ENCODE measurements around the gene DLG2. TPM values are rescaled to one million over a fixed set of nuclear protein-coding genes. Genes with fewer than 3 reads are reported as not detected.

Gene DLG2
- total and polyA plus RNA-seq, 9 of the 15 experiments (the other 6 are each of a cell fraction or from before 2014, with no cell fraction given) = 0.52 to 1.6 (median 0.95) TPM

DNA sequence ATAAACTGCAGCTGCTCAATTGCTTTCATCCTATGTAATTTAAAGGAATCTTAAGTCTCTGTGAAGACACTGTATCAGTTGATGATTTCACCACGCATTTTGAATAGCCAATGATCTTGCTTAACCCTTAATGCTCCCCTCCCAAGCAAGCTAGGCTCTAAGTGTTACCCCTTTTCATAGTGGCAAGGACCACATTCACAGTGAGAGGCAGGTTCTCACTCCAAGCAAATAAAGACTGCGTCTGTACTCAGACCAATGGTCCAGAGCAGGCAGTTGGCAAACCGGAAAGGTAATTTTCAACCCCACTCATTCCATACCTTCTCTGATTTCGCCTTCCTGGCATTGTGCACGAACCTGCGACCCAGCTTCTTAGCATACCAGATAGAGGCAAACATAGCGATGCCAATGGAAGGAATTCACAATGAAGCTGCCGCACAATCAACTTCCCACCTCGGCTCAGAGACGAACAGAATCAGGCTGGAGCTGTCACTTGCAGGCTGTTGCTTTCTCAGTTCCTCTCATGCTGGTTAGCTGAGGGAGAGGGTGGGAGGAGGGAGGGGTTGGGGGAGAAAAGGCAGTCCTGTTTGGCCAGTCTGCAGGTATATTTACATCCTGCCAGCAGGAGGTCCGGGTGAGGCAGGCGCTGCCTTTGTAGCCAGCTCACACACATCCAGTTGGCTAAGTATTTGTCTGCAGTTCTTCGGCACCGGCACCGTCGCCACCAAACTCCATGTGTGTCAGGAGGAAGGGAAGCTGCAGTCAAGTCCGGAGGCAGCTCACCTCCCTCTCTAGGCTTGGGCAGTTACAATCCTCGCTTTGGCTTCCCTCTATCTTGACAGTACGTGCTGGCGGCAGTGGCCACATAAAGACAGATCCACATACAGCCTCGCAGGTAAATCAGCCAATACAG is 1189.8 kb downstream of the DLG2 start:
- H3K9me3 ChIP-seq (replicated peaks; ENCODE audit: control insufficient read depth, insufficient read depth, low read depth, low read length) = no peaks in the 10 kb centered on the region
- no peak for DNase-seq (ENCODE audit: extremely low read depth in 1 of 4, low spot score in 3 of 4)
- BruUV-seq (replicated peaks) = no TSS peak
- intact Hi-C loops (cut with micrococcal nuclease) (no loop called here), in situ Hi-C loops (cut with MboI) (no loop called here)
- H3K4me2 ChIP-seq (ENCODE audit: insufficient read depth, low read length) = no peak overlapping the region
- H3K4me3 ChIP-seq = no peak overlapping the region
- no peaks in the 10 kb centered on the region for H3K27me3 ChIP-seq (ENCODE audit: control insufficient read depth in 2 of 2, insufficient read depth in 2 of 2, low read length in 2 of 2)
- H3K27ac ChIP-seq (ENCODE audit: extremely low read depth, low read depth, low read length) = no peak overlapping the region
- no peak for ATAC-seq
- POLR2A ChIA-PET = no interaction called here
- H3K36me3 ChIP-seq (ENCODE audit: control insufficient read depth, insufficient read depth, low read length) = no peaks in the 10 kb centered on the region
- no peak overlapping the region for H2AFZ ChIP-seq (ENCODE audit: low read depth, low read length)
- no peak overlapping the region for H3K9ac ChIP-seq (ENCODE audit: insufficient read depth in 1 of 2, low read depth in 2 of 2, low read length in 2 of 2)
- no peaks in the 10 kb centered on the region for H4K20me1 ChIP-seq (replicated peaks; ENCODE audit: control insufficient read depth, insufficient read depth, low read length)
- H3K9me1 ChIP-seq (ENCODE audit: control insufficient read depth, insufficient read depth, low read length) = no peaks in the 10 kb centered on the region
- no peaks in the 10 kb centered on the region for H3K4me1 ChIP-seq (replicated peaks in 1 of 2; ENCODE audit: control insufficient read depth in 2 of 2, insufficient read depth in 2 of 2, low read length in 2 of 2)
- no peak for FAIRE-seq
- H3K79me2 ChIP-seq (ENCODE audit: control insufficient read depth, insufficient read depth, low read length) = no peaks in the 10 kb centered on the region
- CTCF ChIA-PET (ENCODE audit: low intra/inter-chr PET ratio) = no interaction called here
- under 1% methylated on average over 21 of the region's 21 CpGs for WGBS (ENCODE audit: insufficient coverage, low coverage, missing lambda C conversion rate)
- TF ChIP-seq, protein P1, sequence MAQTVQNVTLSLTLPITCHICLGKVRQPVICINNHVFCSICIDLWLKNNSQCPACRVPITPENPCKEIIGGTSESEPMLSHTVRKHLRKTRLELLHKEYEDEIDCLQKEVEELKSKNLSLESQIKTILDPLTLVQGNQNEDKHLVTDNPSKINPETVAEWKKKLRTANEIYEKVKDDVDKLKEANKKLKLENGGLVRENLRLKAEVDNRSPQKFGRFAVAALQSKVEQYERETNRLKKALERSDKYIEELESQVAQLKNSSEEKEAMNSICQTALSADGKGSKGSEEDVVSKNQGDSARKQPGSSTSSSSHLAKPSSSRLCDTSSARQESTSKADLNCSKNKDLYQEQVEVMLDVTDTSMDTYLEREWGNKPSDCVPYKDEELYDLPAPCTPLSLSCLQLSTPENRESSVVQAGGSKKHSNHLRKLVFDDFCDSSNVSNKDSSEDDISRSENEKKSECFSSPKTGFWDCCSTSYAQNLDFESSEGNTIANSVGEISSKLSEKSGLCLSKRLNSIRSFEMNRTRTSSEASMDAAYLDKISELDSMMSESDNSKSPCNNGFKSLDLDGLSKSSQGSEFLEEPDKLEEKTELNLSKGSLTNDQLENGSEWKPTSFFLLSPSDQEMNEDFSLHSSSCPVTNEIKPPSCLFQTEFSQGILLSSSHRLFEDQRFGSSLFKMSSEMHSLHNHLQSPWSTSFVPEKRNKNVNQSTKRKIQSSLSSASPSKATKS (CRISPR knock-in tag; IDR thresholded peaks at IDR 0.05) = no peak
- TF ChIP-seq, protein P2, sequence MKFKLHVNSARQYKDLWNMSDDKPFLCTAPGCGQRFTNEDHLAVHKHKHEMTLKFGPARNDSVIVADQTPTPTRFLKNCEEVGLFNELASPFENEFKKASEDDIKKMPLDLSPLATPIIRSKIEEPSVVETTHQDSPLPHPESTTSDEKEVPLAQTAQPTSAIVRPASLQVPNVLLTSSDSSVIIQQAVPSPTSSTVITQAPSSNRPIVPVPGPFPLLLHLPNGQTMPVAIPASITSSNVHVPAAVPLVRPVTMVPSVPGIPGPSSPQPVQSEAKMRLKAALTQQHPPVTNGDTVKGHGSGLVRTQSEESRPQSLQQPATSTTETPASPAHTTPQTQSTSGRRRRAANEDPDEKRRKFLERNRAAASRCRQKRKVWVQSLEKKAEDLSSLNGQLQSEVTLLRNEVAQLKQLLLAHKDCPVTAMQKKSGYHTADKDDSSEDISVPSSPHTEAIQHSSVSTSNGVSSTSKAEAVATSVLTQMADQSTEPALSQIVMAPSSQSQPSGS (CRISPR knock-in tag; IDR thresholded peaks at IDR 0.05) = no peak
- no peak for TF ChIP-seq ZNF644 (tag; IDR thresholded peaks at IDR 0.05; ENCODE audit: low read depth)
- TF ChIP-seq YY1 (IDR thresholded peaks at IDR 0.05; ENCODE audit: borderline replicate concordance in 1 of 3, control insufficient read depth in 1 of 3, extremely low read depth in 1 of 3, insufficient read depth in 3 of 3, insufficient read length in 1 of 3, insufficient replicate concordance in 2 of 3, low read depth in 1 of 3, low read length in 2 of 3) = no peak
- TF ChIP-seq, protein P3, sequence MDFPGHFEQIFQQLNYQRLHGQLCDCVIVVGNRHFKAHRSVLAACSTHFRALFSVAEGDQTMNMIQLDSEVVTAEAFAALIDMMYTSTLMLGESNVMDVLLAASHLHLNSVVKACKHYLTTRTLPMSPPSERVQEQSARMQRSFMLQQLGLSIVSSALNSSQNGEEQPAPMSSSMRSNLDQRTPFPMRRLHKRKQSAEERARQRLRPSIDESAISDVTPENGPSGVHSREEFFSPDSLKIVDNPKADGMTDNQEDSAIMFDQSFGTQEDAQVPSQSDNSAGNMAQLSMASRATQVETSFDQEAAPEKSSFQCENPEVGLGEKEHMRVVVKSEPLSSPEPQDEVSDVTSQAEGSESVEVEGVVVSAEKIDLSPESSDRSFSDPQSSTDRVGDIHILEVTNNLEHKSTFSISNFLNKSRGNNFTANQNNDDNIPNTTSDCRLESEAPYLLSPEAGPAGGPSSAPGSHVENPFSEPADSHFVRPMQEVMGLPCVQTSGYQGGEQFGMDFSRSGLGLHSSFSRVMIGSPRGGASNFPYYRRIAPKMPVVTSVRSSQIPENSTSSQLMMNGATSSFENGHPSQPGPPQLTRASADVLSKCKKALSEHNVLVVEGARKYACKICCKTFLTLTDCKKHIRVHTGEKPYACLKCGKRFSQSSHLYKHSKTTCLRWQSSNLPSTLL (IDR thresholded peaks at IDR 0.05) = no peak
- TF ChIP-seq SRF (CRISPR knock-in tag; IDR thresholded peaks at IDR 0.05) = no peak
- TF ChIP-seq, protein P4, sequence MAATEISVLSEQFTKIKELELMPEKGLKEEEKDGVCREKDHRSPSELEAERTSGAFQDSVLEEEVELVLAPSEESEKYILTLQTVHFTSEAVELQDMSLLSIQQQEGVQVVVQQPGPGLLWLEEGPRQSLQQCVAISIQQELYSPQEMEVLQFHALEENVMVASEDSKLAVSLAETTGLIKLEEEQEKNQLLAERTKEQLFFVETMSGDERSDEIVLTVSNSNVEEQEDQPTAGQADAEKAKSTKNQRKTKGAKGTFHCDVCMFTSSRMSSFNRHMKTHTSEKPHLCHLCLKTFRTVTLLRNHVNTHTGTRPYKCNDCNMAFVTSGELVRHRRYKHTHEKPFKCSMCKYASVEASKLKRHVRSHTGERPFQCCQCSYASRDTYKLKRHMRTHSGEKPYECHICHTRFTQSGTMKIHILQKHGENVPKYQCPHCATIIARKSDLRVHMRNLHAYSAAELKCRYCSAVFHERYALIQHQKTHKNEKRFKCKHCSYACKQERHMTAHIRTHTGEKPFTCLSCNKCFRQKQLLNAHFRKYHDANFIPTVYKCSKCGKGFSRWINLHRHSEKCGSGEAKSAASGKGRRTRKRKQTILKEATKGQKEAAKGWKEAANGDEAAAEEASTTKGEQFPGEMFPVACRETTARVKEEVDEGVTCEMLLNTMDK (IDR thresholded peaks at IDR 0.05; ENCODE audit: borderline replicate concordance, insufficient read depth, low read depth, low read length, poor library complexity, severe bottlenecking) = no peak
- TF ChIP-seq ZKSCAN3 (CRISPR knock-in tag; IDR thresholded peaks at IDR 0.05) = no peak

Measured in K562 (cell line).